NB4 (cell line): Measurements from ENCODE around the gene LGSN.

Experiments used
- MYC ChIP-seq: IDR thresholded peaks from 2 replicates; pipeline ENCODE4 v1.6.1; 2011; ENCODE audit warnings: low read depth, low read length
- TF ChIP-seq, protein P1 (sequence below): IDR thresholded peaks from one replicate; pipeline ENCODE4 v1.5.1; 2012; ENCODE audit warnings: low read depth, low read length

DNA sequence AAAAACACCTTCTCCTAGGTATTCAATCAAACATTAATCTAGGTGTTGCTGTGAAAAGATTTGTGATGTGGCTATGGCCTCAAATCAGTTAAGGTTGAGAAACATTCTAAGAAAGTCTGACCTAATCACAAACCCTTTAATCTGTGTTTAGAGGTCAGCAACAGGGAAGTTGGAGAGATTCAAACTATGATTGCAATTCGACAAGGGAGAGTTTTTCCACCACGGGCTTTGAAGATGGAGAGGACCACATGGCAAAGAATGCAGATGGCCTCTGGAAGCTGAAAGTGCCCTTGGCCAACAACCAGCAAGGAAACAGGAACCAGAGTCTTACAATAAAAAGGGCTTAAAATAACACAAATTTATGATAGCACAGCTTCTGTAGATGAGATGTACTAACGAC lies 29.6 kb upstream of the LGSN start:
- TF ChIP-seq, protein P1, sequence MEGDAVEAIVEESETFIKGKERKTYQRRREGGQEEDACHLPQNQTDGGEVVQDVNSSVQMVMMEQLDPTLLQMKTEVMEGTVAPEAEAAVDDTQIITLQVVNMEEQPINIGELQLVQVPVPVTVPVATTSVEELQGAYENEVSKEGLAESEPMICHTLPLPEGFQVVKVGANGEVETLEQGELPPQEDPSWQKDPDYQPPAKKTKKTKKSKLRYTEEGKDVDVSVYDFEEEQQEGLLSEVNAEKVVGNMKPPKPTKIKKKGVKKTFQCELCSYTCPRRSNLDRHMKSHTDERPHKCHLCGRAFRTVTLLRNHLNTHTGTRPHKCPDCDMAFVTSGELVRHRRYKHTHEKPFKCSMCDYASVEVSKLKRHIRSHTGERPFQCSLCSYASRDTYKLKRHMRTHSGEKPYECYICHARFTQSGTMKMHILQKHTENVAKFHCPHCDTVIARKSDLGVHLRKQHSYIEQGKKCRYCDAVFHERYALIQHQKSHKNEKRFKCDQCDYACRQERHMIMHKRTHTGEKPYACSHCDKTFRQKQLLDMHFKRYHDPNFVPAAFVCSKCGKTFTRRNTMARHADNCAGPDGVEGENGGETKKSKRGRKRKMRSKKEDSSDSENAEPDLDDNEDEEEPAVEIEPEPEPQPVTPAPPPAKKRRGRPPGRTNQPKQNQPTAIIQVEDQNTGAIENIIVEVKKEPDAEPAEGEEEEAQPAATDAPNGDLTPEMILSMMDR: no peak
- TF ChIP-seq MYC: no peak
